Measurements from ENCODE around the gene PIN1.

- TF ChIP-seq CTCF (IDR thresholded peaks at IDR 0.05; ENCODE audit: low read depth, low read length) (no peak), POLR2A (IDR thresholded peaks at IDR 0.05; ENCODE audit: extremely low read depth, insufficient read length) (no peak), MYC (IDR thresholded peaks at IDR 0.05; ENCODE audit: low read depth, low read length) (no peak), MAX (IDR thresholded peaks at IDR 0.05; ENCODE audit: low read depth, low read length) (no peak)
Measured at GRCh38 chr19:9811139-9811538, 24.0 kb upstream of the PIN1 start.

Data from NB4 (cell line).